ENCODE results near the gene ICE2. TPM values are rescaled to one million over a fixed set of nuclear protein-coding genes. Genes with fewer than 3 reads are reported as not detected.

Gene ICE2
- total and polyA plus RNA-seq, 2 of the 8 experiments (the other 6 are each of a cell fraction or from before 2014, with no cell fraction given): 40.0 to 87.3 TPM

GRCh38 chr15:60518511-60518910 is 39.6 kb upstream of the ICE2 start (continued):
- TF ChIP-seq, protein P1, sequence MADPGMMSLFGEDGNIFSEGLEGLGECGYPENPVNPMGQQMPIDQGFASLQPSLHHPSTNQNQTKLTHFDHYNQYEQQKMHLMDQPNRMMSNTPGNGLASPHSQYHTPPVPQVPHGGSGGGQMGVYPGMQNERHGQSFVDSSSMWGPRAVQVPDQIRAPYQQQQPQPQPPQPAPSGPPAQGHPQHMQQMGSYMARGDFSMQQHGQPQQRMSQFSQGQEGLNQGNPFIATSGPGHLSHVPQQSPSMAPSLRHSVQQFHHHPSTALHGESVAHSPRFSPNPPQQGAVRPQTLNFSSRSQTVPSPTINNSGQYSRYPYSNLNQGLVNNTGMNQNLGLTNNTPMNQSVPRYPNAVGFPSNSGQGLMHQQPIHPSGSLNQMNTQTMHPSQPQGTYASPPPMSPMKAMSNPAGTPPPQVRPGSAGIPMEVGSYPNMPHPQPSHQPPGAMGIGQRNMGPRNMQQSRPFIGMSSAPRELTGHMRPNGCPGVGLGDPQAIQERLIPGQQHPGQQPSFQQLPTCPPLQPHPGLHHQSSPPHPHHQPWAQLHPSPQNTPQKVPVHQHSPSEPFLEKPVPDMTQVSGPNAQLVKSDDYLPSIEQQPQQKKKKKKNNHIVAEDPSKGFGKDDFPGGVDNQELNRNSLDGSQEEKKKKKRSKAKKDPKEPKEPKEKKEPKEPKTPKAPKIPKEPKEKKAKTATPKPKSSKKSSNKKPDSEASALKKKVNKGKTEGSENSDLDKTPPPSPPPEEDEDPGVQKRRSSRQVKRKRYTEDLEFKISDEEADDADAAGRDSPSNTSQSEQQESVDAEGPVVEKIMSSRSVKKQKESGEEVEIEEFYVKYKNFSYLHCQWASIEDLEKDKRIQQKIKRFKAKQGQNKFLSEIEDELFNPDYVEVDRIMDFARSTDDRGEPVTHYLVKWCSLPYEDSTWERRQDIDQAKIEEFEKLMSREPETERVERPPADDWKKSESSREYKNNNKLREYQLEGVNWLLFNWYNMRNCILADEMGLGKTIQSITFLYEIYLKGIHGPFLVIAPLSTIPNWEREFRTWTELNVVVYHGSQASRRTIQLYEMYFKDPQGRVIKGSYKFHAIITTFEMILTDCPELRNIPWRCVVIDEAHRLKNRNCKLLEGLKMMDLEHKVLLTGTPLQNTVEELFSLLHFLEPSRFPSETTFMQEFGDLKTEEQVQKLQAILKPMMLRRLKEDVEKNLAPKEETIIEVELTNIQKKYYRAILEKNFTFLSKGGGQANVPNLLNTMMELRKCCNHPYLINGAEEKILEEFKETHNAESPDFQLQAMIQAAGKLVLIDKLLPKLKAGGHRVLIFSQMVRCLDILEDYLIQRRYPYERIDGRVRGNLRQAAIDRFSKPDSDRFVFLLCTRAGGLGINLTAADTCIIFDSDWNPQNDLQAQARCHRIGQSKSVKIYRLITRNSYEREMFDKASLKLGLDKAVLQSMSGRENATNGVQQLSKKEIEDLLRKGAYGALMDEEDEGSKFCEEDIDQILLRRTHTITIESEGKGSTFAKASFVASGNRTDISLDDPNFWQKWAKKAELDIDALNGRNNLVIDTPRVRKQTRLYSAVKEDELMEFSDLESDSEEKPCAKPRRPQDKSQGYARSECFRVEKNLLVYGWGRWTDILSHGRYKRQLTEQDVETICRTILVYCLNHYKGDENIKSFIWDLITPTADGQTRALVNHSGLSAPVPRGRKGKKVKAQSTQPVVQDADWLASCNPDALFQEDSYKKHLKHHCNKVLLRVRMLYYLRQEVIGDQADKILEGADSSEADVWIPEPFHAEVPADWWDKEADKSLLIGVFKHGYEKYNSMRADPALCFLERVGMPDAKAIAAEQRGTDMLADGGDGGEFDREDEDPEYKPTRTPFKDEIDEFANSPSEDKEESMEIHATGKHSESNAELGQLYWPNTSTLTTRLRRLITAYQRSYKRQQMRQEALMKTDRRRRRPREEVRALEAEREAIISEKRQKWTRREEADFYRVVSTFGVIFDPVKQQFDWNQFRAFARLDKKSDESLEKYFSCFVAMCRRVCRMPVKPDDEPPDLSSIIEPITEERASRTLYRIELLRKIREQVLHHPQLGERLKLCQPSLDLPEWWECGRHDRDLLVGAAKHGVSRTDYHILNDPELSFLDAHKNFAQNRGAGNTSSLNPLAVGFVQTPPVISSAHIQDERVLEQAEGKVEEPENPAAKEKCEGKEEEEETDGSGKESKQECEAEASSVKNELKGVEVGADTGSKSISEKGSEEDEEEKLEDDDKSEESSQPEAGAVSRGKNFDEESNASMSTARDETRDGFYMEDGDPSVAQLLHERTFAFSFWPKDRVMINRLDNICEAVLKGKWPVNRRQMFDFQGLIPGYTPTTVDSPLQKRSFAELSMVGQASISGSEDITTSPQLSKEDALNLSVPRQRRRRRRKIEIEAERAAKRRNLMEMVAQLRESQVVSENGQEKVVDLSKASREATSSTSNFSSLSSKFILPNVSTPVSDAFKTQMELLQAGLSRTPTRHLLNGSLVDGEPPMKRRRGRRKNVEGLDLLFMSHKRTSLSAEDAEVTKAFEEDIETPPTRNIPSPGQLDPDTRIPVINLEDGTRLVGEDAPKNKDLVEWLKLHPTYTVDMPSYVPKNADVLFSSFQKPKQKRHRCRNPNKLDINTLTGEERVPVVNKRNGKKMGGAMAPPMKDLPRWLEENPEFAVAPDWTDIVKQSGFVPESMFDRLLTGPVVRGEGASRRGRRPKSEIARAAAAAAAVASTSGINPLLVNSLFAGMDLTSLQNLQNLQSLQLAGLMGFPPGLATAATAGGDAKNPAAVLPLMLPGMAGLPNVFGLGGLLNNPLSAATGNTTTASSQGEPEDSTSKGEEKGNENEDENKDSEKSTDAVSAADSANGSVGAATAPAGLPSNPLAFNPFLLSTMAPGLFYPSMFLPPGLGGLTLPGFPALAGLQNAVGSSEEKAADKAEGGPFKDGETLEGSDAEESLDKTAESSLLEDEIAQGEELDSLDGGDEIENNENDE (IDR thresholded peaks at IDR 0.05; ENCODE audit: insufficient replicate concordance, low read length): no peak
- no peak for TF ChIP-seq TAF1 (IDR thresholded peaks at IDR 0.05; ENCODE audit: low read depth, low read length)
- TF ChIP-seq KDM5A (IDR thresholded peaks at IDR 0.05; ENCODE audit: low read length): no peak
- TF ChIP-seq SRF (IDR thresholded peaks at IDR 0.05; ENCODE audit: low read depth, low read length): no peak
- TF ChIP-seq TAF7 (optimal IDR thresholded peaks at IDR 0.05; ENCODE audit: borderline replicate concordance, low read depth, low read length): no peak
- no peak for TF ChIP-seq GTF2F1 (IDR thresholded peaks at IDR 0.05; ENCODE audit: borderline replicate concordance, low read depth, low read length)
- TF ChIP-seq EP300 (IDR thresholded peaks at IDR 0.05; ENCODE audit: borderline replicate concordance in 1 of 2, low read depth in 2 of 2, low read length in 2 of 2): no peak

Data from H1 (cell line).